HG02840 (cell line): Measurements from ENCODE around the gene ACVRL1.

Experiments used
- ATAC-seq: cut with Tn5 transposase; IDR thresholded peaks from one replicate; pipeline ENCODE4 v1.9.1; 2021; ENCODE audit warnings: mild to moderate bottlenecking, moderate library complexity, moderate number of reproducible peaks; ENCODE audit not compliant: unreplicated experiment, low FRiP score

Gene ACVRL1

DNA sequence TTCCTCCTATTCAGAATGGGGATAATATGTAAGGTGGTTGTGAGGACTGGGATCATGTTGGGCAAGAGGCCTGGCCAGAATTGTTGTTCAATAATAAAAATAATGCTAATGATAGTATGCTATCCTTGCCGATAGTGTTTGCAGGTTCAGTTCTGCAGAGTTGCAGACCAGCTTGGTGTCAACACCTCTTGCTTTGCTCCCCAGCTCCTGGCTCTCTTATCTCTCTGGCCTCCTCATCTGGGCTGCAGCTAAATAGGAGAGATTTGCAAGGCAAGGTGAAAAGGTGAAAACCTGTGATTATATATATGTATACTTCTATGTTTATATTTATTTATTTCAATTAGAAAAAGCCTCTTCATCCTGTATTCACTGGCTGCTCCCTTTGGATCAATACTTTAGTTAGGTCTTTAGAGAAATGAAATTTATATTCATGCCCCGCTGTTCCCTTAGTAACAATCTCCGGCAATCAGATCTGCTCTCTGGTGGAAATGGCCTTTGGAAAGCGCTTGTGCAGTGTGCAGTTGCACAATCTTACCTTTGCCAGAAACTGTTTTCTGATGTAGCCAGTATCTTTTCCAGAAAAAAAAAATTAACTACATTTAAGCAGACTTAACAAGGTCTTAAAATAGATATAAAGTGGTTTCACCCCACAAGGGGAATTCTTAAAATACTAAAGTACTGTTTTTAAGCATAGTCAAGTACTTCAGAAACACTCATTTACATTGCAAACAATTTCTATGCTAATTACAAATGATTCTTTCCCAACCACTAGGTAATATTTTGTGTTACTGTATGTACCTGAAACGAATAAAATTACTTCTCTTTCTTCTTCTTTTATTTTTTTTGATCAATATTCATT, 25.1 kb downstream of the ACVRL1 start:
- ATAC-seq = no peak

DNA sequence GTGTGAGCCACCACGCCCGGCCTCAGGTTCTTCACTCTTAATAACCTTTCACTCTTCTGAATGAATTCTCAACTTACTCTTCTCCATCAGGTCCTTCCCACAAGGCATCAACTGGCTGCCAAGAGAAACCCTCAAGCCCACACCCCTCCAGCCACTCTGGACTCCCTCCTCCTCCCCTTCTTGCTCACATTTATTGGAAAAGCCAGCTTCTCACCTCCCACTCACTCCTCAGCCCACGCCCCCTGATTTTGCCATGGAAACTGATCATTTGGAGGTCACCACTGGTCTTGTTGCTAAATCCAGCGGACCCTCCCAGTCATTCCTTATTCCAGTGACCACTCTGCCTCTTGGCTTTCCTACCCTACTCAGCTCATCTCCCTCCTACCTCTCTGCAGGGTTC, 26.8 kb downstream of the ACVRL1 start:
- ATAC-seq = no peak

DNA sequence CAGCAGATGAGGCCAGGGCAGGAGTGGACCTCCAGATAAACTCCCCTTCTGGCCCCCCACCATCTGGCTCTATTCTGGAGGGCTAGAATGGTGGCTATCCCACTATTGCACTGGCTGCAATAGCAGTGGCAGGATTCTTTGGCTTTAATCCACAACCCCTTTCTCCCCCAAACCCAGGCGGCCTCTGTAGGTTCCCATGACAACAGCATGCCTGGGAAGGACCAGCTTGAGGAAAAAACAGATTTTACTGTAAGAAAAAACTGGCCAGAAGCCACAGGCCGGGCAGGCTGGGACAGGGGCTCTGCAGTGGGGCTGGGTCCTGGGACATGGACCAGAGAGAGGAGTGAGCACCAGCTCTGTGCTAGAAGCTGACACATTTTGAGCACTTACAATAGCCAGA, 30.6 kb downstream of the ACVRL1 start:
- no peak for ATAC-seq

DNA sequence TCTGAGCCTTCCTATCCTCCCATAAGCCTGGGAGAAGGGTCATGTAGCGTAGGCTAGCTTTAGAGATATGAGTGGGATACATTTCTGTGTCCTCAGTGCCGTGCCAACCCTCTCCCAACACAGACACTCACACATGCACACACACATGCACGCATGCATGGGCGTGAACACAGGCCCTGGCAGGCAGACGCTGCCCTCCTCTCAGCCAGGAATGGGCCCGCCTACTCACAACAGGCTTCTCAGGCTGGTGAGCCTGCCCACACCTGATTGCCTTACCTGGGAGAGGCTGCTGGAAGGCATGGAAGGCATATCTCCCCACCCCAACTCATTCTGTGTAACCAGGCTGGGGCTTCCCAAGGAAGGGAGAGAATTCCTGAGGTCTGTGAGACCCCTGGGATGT, 31.4 kb downstream of the ACVRL1 start:
- no peak for ATAC-seq

DNA sequence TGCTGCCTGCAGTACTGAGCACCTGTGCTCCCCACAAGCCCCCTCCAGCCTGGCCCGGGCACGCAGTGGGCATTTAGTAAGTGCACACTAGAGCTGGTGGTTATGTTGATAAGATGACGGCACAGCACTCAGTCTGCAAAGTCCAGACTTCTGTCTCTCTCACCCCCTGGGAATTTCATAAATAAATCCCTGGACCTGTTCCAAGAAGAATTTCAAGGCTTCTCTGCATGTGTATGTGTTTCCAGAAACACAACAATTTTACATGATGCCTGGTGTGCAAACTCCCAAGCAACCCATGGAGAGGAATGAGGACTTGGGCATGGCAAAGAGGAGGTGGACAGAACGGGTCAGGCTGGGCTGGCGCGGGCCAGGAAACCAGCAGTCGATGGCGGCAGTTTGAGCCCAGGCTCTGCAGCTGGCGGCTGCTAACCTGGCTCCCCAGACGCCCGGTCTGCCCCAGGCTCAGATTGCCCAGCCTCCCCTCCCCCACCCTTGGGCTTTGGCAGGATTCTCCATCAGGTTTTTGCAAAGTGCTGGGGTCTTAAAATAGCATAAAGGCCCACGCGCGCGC, 33.8 kb downstream of the ACVRL1 start:
- ATAC-seq = no peak

DNA sequence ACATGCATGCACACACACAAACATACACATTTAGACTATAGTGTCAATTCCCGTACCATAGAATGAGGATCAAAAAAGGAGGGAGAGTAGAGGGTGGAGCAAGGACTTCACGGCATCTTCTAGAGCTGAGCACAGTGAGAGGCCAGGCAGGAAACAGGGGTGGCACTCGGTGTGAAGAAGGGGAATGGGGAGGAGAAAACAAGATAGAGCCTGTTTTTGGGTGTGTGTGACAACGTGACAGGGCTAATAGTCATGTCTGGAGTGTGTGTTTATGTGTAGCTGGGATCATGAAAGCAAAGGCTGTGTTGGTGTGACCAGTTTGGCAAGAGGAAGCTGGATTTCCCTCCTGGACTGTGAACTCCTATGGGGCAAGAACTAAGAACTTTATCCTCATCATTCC, 34.3 kb downstream of the ACVRL1 start:
- ATAC-seq = no peak

DNA sequence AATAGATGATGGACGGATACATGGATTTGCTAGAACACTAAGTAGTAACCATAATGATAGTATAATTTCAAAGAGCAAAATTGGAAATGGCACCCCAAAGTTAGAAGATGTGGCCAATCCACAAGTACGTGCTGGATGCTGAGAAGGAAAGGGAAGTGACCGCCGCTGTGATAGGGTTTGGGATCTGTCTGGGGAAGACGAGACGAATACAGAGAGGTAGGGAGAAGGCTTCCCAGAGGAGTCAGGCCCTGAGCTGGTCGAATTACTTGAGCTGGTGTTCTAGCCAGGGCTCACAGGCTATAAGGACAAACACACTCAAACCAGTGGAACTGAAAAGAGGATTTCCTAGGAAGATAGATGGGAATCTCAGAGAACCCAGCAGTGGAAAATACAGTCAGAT, 34.8 kb downstream of the ACVRL1 start:
- no peak for ATAC-seq

DNA sequence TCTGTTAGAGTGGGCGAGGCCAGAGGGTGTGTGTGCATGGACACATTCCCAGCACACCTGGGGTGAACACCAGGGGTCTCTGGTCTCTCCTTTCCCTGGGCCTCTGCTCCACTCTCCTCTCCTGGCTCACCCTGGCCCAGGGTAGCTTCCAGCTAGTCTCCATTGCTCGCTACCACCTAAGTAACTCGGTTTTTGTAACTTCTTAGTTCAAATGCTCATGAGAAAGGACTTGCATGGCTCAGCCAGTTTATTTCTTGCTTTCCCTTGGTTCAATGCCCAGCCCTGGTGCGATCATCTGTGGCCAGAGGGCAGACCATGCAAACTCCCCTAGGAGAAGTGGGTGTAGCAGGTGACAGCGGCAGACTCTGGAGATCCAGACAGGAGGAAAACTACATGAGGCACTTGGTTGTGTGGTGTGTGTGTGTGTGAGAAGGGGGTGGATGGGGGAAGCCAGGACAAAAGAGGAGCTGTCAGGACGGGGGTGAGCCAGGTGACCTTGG, 35.2 kb downstream of the ACVRL1 start:
- ATAC-seq = no peak

DNA sequence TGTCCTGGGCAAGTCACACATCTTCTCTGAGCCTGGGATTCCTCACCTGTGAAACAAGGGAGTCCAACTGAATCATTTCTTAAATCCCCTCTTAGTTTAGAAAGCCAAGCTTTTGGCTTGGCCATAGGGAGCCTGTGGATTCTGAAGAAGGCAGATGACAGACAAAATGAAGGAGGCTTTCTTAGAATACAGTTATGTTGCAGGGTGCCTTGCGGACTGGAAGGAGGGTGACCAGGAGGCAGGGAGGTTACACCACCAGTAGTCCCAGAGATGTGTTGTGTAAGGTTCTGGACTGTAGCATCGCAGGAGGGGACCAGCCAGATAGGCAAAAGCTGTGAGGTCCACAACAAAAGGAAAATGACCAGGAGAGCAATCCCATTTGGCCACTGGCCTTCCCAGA, 36.0 kb downstream of the ACVRL1 start:
- ATAC-seq = no peak

DNA sequence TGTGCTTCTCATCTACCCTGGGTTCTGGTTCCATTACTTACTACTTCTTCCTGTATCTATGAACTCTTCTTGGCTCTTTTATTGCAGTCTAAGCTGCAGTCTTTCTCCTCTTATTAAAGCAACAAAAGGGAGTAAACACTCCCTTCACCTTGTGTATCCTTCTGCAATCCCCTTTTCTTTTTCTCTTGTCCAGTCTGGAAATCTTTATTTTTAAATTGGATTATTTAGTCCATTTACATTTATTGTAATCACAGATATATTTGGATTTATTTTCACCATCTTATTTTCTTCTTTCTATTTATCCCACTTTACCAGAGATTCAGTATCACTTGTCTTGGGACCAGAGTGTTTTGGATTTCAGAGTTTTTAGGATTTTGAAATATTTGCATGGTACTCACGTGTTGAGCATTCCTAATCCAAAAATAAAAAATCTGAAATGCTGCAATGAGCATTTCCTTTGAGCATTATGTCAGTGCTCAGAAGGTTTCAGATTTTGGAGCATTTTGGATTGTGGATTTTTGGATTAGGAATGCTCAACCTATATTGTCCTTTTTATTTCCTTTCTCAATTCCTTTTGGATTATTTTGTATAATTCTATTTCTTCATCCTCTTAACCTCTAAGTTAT, 37.4 kb downstream of the ACVRL1 start:
- ATAC-seq = no peak

DNA sequence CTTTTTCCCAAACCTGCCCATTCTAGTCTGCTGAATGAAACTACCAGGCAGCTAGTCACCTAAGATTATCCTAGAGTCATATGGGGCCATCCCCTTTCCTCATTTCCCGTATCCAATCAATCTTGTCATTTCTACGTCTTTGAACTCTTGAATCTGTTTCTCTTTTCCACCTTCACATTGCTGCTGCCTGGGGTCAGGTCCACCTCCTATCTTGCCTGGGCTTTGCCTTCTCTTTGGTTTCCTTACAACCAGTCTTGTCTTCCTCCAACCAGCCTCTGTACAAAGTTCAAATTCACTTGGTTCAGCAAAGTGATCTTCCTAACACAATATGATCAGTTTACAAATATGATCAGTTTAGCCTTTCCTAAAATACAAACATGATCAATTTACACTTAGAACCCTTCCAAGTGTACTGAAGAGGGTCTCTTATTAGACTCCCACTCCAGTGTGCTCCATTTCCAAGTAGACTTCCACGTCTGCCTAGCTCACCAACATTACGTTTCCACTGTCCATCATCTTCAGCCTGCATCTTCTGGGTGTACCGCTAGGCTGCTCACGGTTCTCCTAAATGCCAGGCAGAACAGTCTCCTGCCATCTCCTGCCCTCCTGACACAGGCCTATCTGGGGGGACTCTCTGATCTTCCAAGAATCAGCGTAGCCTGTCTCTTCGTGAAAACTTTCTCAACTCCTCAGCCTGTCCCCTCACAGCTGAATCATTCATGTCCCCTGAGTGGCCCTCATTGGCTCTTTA, 40.1 kb downstream of the ACVRL1 start:
- ATAC-seq = no peak

DNA sequence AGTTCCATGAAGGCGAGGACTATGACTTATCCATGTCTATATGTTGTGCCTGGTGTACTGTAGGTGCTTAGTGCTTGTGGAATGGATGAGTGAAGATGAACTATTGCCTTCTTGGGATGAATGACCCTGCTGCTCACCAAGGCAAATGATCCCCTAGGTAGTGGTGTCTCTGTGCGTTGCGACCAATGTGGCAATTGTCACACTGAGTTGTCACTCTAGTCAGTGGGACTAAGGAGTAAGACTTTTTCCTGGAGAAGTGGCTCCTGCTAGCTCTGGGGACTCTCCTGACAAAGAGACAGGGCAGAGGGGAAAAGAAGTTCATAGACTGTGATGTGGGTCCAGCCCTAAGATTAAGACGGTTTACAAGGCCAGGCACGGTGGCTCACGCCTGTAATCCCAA, 40.8 kb downstream of the ACVRL1 start:
- no peak for ATAC-seq

DNA sequence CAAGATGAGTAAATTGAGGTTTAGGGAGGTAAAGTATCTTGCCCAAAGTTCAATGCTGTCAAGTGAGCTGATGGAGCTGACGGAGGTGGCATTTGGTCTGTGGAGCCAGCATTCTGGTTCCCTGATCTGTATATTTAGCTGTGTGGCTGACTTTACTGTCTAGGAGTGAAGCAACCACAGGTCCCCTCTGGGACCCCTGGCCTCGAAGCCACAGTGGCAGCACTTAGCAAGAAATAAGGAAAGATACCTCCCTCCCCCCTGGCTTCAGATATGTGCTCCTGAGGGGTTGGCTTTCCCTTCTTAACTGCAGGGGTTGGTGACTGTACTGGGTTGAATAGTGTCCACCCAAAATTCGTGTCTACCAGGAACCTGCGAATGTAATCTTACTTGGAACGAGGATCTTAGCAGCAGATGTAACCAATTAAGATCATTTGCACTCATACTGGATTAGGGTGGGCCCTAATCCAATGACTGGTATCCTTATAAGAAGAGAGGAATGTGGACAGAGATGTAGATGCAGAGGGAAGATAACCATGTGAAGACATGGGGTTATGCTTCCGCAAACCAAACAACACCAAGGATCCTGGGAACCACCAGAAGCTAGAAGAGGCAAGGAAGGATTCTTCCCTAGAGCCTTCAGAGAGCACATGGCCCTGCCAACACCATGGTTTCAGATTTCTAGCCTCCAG, 42.2 kb downstream of the ACVRL1 start:
- ATAC-seq = no peak

DNA sequence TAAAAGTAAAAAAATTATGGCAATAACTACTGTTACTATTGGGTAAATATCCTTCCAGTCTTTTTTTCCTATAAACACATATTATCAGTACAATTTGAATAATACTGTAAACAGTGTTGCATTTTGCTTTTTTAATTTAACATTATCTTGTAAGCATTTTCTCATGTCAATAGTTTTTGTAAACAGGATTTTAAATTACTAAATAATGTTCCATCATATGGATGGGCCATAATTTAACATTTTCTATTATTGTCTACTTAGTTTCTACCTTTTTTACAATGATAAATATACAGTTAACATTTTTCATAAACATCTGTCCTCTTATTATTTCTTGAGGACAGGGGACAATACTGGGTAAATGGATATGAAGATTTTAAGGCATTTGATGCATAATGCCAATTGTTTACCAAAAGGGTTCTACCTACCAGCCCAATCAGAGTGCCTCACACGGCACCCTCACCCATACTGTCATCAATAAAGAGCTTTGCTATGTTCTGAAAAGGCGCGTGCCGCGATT, 43.4 kb downstream of the ACVRL1 start:
- ATAC-seq = peak; percentile 11

DNA sequence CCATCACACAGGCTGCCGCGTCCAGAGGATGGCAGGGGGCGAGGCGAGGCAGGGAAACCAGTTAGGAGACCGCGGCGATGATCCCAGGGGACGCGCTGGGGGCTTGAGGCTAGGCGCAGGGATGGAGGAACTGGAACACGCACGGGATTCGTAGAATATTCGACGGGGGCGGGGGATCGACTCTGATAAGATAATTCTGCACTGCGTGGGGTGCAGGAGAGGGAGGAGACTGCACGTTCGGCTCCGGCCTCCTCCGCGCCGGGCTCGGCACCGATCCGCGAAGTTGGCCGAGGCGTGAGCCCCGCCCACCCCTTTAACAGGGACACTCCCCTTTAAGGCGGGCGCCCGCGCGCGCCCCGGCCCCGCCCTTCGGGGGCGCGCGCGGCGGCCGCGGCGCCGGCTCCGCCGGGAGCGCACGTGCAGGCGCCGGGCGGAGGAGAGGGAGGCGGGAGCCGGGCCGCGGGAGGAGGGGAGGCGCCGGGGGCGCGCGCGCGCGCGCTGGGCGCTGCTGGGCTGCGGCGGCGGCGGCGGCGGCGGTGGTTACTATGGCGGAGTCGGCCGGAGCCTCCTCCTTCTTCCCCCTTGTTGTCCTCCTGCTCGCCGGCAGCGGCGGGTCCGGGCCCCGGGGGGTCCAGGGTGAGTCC, 44.0 kb downstream of the ACVRL1 start, which contains the start of gene ACVR1B:
ACVR1B (plus strand) TSS at position 501 of the 644 bp plus-strand sequence; CDS start at position 546, 45 bp downstream.
- ATAC-seq = peak; percentile 72

DNA sequence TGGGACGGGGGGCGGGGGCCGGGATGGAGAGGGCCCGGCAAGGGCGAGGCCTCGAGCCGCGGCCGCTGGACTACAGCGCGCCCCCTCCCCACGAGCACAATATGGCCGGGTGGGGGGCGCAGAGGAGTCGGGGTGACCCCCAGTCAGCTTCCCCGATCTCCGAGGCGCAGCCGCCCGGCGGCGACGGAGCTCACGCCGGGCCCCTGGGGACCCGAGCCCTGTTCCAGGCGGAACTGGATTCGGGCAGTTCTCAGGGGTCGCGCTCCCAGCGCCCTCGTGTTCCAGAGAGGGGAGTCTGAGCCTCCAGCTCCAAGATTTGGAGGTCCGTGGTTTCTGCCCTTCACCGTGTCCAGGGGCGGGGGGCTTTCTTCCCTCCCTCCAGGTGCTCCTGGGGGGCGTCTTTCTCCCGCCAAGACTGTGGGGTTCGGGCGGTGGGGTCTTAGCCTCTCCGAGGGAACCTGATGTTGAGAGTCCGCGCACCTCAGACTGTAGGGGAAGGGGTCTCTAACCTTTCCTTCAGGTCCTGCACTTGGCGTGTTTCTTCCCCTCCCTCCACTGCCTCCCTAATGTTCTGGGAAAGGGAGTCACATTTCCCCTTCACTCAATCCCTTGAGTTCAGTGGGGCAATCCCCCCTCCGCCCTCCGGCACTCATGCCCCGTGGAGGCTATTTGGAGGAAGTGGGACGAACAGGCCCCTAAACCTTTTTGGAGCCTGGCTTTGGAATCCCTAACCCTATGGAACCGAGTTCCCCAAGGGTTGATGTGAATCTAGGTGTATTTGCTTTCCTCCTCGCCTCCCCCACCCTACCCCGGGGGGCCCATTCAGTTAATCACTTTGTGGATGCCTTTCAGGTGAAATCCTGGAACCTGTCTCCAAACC, 44.8 kb downstream of the ACVRL1 start:
- no peak for ATAC-seq

DNA sequence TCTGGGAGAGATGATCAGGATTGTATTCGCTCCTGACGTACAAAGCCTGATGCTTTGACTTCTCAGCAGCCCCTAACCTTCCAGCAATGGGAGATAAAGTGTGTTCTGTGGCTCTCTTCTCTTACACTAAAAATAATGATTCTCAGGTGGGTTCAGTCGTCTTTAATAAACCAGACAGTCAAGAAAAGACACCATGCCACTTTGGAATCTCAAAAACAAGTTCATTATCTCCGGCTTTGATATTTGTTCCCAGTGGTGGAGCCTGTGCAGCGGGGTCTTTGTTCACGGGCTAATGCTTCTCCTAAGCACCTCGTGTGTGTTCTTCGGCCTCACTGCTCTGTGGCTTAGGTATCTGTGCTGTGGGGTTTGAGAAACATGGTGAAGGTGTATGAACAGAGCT, 45.8 kb downstream of the ACVRL1 start:
- no peak for ATAC-seq

DNA sequence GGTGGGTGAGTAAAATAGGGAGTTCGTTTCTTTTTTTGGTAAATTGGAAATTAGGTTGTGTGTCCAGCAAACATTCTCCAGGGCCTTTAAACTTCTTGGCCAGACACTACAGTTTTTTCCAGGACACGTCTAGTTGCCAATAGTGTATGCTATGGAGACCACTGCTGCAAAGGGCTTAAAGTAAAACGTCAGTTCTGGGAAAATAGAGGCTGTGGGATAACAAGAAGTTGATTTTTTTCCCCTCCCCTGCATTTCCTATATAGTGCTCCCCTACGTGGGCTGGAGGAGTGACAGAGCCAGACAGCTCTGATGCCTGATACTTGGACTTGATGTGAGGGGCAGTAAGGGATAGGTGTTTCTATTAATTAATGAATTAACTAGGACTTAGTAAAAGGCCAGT, 46.6 kb downstream of the ACVRL1 start:
- ATAC-seq = no peak
